Mucosa of stomach (tissue), 1 donor: Measurements from ENCODE around the gene ALKBH7.
"Not testable (repeated sequence)": the region's sequence is repeated elsewhere in the genome, so short reads cannot be mapped to it uniquely, and the experiment has no call there.

Source experiments
- H3K27me3 ChIP-seq: one replicate; pipeline ENCODE4 v1.7.0; 2013; ENCODE audit warnings: mild to moderate bottlenecking, low read length; ENCODE audit not compliant: control insufficient read depth, insufficient read depth
- H3K36me3 ChIP-seq: one replicate; pipeline ENCODE4 v1.7.0; 2013; ENCODE audit warnings: low read length; ENCODE audit not compliant: control insufficient read depth, insufficient read depth
- H3K4me1 ChIP-seq: one replicate; pipeline ENCODE4 v1.7.0; 2013; ENCODE audit warnings: mild to moderate bottlenecking, low read length; ENCODE audit not compliant: control insufficient read depth, insufficient read depth
- H3K4me3 ChIP-seq: one replicate; pipeline ENCODE4 v1.7.0; 2013; ENCODE audit warnings: low read length
- H3K9ac ChIP-seq: one replicate; pipeline ENCODE4 v1.7.0; 2013; ENCODE audit warnings: mild to moderate bottlenecking, low read length, moderate library complexity
- H3K9me3 ChIP-seq: one replicate; pipeline ENCODE4 v1.7.0; 2013; ENCODE audit warnings: mild to moderate bottlenecking, low read length, moderate library complexity; ENCODE audit not compliant: control insufficient read depth
- donor health status: Pancreatic carcinoma.

Gene ALKBH7

DNA sequence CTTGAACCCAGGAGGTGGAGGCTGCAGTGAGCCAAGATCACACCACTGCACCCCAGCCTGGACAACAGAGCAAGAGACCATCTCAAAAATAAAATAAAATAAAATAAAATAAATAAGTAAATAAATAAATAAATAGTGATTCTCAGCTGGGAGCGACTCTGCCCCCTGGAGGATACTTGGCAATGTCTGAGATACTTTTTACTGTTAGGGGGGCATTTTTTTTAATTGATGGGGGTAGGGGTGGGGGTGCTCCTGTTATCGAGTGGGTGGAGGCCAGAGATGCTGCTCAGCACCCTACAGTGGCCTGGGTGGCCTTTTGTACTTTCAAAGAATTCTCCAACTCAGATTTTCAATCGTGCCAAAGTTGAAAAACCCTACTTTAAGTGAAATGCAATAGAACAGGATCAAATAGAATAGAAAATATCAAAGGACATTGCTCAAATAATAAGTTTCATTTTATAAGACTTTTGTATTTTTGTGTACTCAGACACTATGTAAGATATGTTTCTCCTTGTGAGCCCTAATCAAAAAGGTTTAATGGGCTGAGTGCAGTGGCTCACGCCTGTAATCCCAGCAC, 18.4 kb upstream of the ALKBH7 start:
- Histone ChIP-seq H3K4me1 (no peaks in the 10 kb centered on the region), H3K9ac (no peak overlapping the region), H3K36me3 (no peaks in the 10 kb centered on the region), H3K4me3 (no peak overlapping the region), H3K9me3 (no peaks in the 10 kb centered on the region), H3K27me3 (no peaks in the 10 kb centered on the region)

- not testable (repeated sequence) for H3K4me1 ChIP-seq, H3K9me3 ChIP-seq, H3K27me3 ChIP-seq, H3K4me3 ChIP-seq, H3K36me3 ChIP-seq, H3K9ac ChIP-seq
Observed at GRCh38 chr19:6355321-6356040, 17.1 kb upstream of the ALKBH7 start.

DNA sequence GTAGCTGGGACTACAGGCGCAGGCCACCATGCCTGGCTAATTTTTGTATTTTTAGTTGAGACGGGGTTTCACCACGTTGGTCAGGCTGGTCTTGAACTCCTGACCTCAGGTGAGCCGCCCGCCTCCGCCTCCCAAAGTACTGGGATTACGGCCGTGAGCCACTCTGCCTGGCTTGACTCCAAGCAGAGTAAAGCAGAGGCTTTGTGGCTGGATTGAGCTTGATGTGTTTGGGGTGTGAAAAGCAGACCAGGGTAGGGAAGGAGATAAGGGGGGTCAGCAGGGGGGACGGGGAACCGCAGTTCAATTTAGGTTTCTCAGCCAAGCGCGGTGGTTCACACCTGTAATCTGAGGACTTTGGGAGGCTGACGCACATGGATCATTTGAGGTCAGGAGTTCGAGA, 15.4 kb upstream of the ALKBH7 start:
- H3K4me3 ChIP-seq = no peak overlapping the region
- H3K4me1 ChIP-seq = peaks cover 3% of the 10 kb centered on the region
- no peaks in the 10 kb centered on the region for H3K9me3 ChIP-seq
- H3K36me3 ChIP-seq = no peaks in the 10 kb centered on the region
- no peaks in the 10 kb centered on the region for H3K27me3 ChIP-seq
- no peak overlapping the region for H3K9ac ChIP-seq

GRCh38 chr19:6358003-6358402, 14.6 kb upstream of the ALKBH7 start:
- Histone ChIP-seq H3K9ac (no peak overlapping the region), H3K36me3 (no peaks in the 10 kb centered on the region), H3K4me1 (peaks cover 8% of the 10 kb centered on the region), H3K9me3 (no peaks in the 10 kb centered on the region), H3K27me3 (no peaks in the 10 kb centered on the region), H3K4me3 (no peak overlapping the region)

DNA sequence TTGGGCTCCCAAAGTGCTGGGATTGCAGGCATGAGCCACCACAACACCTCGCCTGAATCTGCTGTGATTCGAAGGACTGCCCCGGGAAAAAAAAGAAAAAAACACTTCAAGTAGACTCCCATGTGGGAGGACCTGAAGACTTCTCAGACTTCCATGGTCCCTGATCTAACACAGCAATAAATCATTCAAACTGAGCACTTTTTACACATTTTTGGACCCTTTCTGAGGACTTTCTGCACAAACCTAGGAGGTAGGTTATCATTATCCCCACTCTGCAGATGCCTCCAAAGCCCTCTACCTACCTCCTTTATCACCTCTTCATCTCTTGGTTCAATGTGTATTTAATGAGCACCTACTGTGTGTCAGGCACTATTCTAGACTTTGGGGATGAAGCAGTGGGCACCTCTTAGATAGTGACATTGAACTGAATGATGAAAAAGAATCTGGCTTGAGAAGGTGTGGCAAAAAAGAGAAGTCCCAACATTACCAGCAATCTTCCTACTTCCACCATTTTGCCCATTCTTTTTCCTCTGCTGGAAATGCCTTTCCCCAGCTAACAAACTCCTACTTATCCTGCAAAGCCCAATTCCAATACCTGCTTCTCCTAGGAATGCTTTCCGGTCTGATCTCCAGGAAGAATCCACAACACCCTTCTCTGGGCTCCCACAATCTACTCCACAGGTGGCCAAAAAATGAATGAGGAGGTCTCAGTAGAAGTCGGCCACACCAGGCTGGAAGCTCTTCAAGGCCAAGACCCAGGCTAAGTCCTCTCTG, 12.8 kb upstream of the ALKBH7 start:
- Histone ChIP-seq H3K27me3 (no peaks in the 10 kb centered on the region), H3K9ac (no peak overlapping the region), H3K4me1 (peaks cover 8% of the 10 kb centered on the region), H3K4me3 (no peak overlapping the region), H3K36me3 (no peaks in the 10 kb centered on the region), H3K9me3 (no peaks in the 10 kb centered on the region)

DNA sequence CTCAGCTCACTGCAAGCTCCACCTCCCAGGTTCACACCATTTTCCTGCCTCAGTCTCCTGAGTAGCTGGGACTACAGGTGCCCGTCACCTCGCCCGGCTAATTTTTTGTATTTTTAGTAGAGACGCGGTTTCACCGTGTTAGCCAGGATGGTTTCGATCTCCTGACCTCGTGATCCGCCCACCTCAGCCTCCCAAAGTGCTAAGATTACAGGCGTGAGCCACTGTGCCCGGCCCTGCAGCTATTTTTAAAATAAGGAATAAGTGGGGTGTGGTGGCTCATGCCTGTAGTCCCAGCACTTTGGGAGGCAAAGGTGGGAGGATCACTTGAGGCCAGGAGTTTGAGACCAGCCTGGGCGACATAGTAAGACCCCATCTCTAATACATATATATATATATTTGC, 12.1 kb upstream of the ALKBH7 start:
- not testable (repeated sequence) for H3K4me3 ChIP-seq, H3K9ac ChIP-seq, H3K4me1 ChIP-seq, H3K36me3 ChIP-seq, H3K9me3 ChIP-seq, H3K27me3 ChIP-seq

GRCh38 chr19:6360857-6361216, 11.8 kb upstream of the ALKBH7 start:
- not testable (repeated sequence) for H3K9me3 ChIP-seq, H3K4me1 ChIP-seq, H3K27me3 ChIP-seq, H3K9ac ChIP-seq, H3K36me3 ChIP-seq
- peak overlapping the region; percentile 60 for H3K4me3 ChIP-seq

DNA sequence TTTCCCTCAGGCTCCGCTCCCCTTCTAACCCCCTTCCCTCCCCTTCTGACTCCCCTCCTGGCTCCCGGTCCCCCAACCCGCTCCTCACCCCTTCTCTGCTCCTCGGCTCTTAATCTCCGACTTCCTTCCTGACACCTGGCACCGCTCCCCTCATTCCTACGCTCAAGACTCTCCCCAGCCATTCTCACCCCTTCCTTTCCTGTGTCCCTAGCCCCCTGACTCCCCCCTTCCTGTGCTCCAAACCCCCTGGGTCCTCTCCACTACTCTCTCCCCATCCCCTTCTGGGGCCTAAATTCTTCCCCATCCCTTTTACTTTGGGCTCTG, 10.6 kb upstream of the ALKBH7 start:
- Histone ChIP-seq H3K9ac (peak overlapping the region; percentile 85), H3K9me3 (no peaks in the 10 kb centered on the region), H3K27me3 (no peaks in the 10 kb centered on the region), H3K4me3 (peak overlapping the region; percentile 60), H3K36me3 (peaks cover 4% of the 10 kb centered on the region), H3K4me1 (peaks cover 8% of the 10 kb centered on the region)

GRCh38 chr19:6362351-6362801, 10.2 kb upstream of the ALKBH7 start:
- H3K27me3 ChIP-seq = no peaks in the 10 kb centered on the region

GRCh38 chr19:6364353-6364752, 8.2 kb upstream of the ALKBH7 start:
- H3K36me3 ChIP-seq = peaks cover 4% of the 10 kb centered on the region
- no peak overlapping the region for H3K4me3 ChIP-seq
- H3K4me1 ChIP-seq = peaks cover 8% of the 10 kb centered on the region
- H3K27me3 ChIP-seq = no peaks in the 10 kb centered on the region
- H3K9ac ChIP-seq = no peak overlapping the region
- no peaks in the 10 kb centered on the region for H3K9me3 ChIP-seq

More at GRCh38 chr19:6362351-6362801, 10.2 kb upstream of the ALKBH7 start:
- Histone ChIP-seq H3K4me3 (peak overlapping the region; percentile 60), H3K9ac (peak overlapping the region; percentile 85), H3K36me3 (peaks cover 4% of the 10 kb centered on the region), H3K9me3 (no peaks in the 10 kb centered on the region), H3K4me1 (peaks cover 8% of the 10 kb centered on the region)

DNA sequence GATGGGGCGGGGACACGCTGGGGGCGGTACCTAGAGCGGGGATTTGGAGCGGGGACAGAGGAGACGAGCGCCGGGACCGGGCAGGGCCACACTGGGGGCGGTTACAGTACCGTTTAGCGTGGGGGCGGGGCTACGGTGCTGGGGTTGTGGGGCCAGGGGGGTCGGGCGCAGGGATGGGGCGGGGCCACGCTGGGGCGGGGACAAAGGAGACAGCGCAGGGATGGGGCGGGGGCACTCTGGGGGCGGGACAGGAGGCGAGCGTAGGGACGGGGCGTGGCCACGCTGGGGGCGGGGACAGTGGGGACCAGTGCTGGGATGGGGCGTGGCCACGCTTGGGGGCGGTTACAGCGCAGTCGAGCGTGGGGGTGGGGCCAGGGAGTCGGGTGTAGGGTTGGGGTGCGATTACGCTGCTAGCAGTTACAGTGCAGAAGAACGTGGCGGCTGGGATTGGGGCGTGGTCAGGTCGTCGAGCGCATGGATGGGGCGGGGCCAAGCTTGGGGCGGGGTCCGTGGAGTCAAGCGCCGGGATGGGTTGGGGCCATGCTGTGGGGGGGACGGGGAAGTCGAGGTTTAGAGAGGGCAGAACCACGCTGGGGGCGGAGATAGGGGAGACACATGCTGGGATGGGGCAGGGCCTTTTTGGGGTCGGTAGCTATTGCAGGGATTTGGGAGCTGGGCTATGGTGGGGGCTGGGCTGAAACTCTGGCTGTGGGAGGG, 660 bp downstream of the ALKBH7 start:
- no peaks in the 10 kb centered on the region for H3K27me3 ChIP-seq
- no peaks in the 10 kb centered on the region for H3K9me3 ChIP-seq
- no peaks in the 10 kb centered on the region for H3K36me3 ChIP-seq
- H3K4me1 ChIP-seq = peaks cover 7% of the 10 kb centered on the region
- H3K9ac ChIP-seq = peak overlapping the region; percentile 74
- peak overlapping the region; percentile 87 for H3K4me3 ChIP-seq

- Histone ChIP-seq H3K4me1 (peaks cover 7% of the 10 kb centered on the region), H3K27me3 (no peaks in the 10 kb centered on the region), H3K9ac (no peak overlapping the region), H3K4me3 (no peak overlapping the region), H3K36me3 (no peaks in the 10 kb centered on the region), H3K9me3 (no peaks in the 10 kb centered on the region)
Observed at GRCh38 chr19:6373813-6374108, 1.2 kb downstream of the ALKBH7 start.
